C4-2B (cell line): ENCODE measurements around the gene YPEL5.

Experiments
- ZFX ChIP-seq: fragments of 450-650 bp; IDR thresholded peaks from 2 replicates; pipeline ENCODE4 v1.6.1; 2017
- TF ChIP-seq, protein P1 (sequence below): fragments of 450-650 bp; conservative IDR thresholded peaks from 2 replicates; pipeline ENCODE4 v1.5.1; 2017; ENCODE audit warnings: mild to moderate bottlenecking

DNA sequence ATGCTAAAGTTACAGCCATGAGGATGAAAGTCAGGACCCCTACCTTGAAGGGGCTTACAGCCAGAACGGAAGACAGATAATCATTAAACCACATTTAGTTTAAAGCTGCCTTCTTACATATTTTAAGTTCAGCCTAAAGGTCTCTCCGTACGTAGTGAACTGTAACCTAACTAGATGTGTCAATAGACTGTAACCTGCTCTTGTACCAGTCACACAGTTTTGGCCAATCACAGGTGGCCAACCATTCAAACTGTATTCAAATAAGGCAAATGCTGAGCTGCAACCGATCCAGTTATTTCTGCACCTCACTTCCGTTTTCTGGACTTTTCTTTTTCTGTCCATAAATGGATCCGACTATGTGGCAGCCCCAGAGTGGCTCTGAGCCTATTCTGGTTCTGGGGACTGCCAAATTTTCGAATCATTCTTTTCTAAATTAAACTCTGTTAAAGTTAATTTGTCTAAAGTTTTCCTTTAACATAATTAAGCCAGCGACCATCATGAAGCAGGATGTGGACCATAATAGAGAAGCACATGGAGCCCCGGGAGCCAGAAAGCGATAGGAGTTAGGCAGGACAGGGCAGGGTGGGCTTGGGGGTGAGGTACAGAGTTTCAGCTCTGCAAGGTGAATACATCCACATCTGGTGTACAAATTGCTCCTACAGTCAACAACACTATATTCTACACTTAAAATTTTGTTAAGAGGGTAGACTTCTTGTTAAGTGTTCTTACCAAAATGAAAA lies 48.4 kb upstream of the YPEL5 start:
- TF ChIP-seq, protein P1, sequence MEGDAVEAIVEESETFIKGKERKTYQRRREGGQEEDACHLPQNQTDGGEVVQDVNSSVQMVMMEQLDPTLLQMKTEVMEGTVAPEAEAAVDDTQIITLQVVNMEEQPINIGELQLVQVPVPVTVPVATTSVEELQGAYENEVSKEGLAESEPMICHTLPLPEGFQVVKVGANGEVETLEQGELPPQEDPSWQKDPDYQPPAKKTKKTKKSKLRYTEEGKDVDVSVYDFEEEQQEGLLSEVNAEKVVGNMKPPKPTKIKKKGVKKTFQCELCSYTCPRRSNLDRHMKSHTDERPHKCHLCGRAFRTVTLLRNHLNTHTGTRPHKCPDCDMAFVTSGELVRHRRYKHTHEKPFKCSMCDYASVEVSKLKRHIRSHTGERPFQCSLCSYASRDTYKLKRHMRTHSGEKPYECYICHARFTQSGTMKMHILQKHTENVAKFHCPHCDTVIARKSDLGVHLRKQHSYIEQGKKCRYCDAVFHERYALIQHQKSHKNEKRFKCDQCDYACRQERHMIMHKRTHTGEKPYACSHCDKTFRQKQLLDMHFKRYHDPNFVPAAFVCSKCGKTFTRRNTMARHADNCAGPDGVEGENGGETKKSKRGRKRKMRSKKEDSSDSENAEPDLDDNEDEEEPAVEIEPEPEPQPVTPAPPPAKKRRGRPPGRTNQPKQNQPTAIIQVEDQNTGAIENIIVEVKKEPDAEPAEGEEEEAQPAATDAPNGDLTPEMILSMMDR, result no peak
- TF ChIP-seq ZFX, result no peak
